OCI-LY3 (cell line): ENCODE data around the gene MRPL28.

Source experiments
- CTCF ChIP-seq: fragments of 200-600, 300-600 bp; sonication (generic); IDR thresholded peaks from 2 replicates; pipeline ENCODE4 v1.5.1; 2014; ENCODE audit warnings: antibody characterized with exemption, low read length, low read depth
- EZH2phosphoT487 ChIP-seq: fragments of 200-600 bp; shearing (Covaris generic); IDR thresholded peaks from 2 replicates; pipeline ENCODE4 v1.6.1; 2018; ENCODE audit warnings: antibody characterized with exemption, mixed run types, low read depth

- TF ChIP-seq CTCF (no peak), EZH2phosphoT487 (no peak)
Measured at GRCh38 chr16:379183-379960, 9.0 kb upstream of the MRPL28 start.
